ENCODE results near the gene RFLNA. TPM values are rescaled to one million over a fixed set of nuclear protein-coding genes. Genes with fewer than 3 reads are reported as not detected.

RFLNA gene
- total and polyA plus RNA-seq, 2 of the 13 experiments (the other 11 are each of a cell fraction or from before 2014, with no cell fraction given), result not detected

GRCh38 chr12:124261885-124262284, 33.0 kb upstream of the RFLNA start (continued):
- TF ChIP-seq ELK4 (CRISPR knock-in tag; IDR thresholded peaks at IDR 0.05; ENCODE audit: borderline replicate concordance) (no peak), JDP2 (CRISPR knock-in tag; IDR thresholded peaks at IDR 0.05; ENCODE audit: borderline replicate concordance) (no peak), ZNF768 (CRISPR knock-in tag; IDR thresholded peaks at IDR 0.05) (no peak)

- 66% methylated on average over 8 of the region's 10 CpGs for WGBS (ENCODE audit: low lambda C conversion rate)
- no peaks in the 10 kb centered on the region for H4K20me1 ChIP-seq (ENCODE audit: insufficient read depth, low read length)
Measured at GRCh38 chr12:124264089-124264795, 30.7 kb upstream of the RFLNA start.

More at GRCh38 chr12:124264089-124264795, 30.7 kb upstream of the RFLNA start:
- no peaks in the 10 kb centered on the region for H3K36me3 ChIP-seq (replicated peaks in 1 of 2; ENCODE audit: control insufficient read depth in 1 of 2, insufficient read depth in 2 of 2, low read length in 2 of 2)
- no TSS peak for BruUV-seq (replicated peaks)
- H3K27me3 ChIP-seq (ENCODE audit: control insufficient read depth in 1 of 2, insufficient read depth in 2 of 2, low read length in 2 of 2), result peaks cover 5 to 19% of the 10 kb centered on the region in 2 experiments; a peak in 4 of 5 replicates
- in situ Hi-C loops (cut with HindIII; ENCODE audit: extremely low pct_ligation_motif_present, low pct_unique_long_range_greater_than_20kb), result no loop called here
- peaks cover 6% of the 10 kb centered on the region; the same call in 1 of the 2 replicates for H3K4me1 ChIP-seq (ENCODE audit: insufficient read depth, low read length)
- POLR2A ChIA-PET, result no interaction called here
- ATAC-seq (peak; percentile 34; the same call in 1 of the 3 replicates), FAIRE-seq (no peak), DNase-seq (ENCODE audit: low spot score) (no peak)
- intact Hi-C loops (cut with micrococcal nuclease; ENCODE audit: unreplicated experiment), result no loop called here
- no peaks in the 10 kb centered on the region for H3K9me3 ChIP-seq (ENCODE audit: low read length)
- no peak overlapping the region for H2AFZ ChIP-seq (ENCODE audit: low read length)
- CTCF ChIA-PET (ENCODE audit: low intra/inter-chr PET ratio, low total read pairs), result no interaction called here
- no peak overlapping the region for H3K4me3 ChIP-seq (replicated peaks in 1 of 3; ENCODE audit: insufficient read depth in 1 of 3, low read depth in 2 of 3, low read length in 3 of 3)
- H3K27ac ChIP-seq (ENCODE audit: extremely low read length, insufficient read depth, low read length), result no peak overlapping the region
- TF ChIP-seq ZSCAN30 (CRISPR knock-in tag; IDR thresholded peaks at IDR 0.05), result no peak
- TF ChIP-seq MAF1 (CRISPR knock-in tag; IDR thresholded peaks at IDR 0.05; ENCODE audit: borderline replicate concordance), result no peak
- no peak for TF ChIP-seq TSC22D2 (CRISPR knock-in tag; IDR thresholded peaks at IDR 0.05; ENCODE audit: borderline replicate concordance)
- TF ChIP-seq SRY (CRISPR knock-in tag; IDR thresholded peaks at IDR 0.05), result no peak
- TF ChIP-seq, protein P1, sequence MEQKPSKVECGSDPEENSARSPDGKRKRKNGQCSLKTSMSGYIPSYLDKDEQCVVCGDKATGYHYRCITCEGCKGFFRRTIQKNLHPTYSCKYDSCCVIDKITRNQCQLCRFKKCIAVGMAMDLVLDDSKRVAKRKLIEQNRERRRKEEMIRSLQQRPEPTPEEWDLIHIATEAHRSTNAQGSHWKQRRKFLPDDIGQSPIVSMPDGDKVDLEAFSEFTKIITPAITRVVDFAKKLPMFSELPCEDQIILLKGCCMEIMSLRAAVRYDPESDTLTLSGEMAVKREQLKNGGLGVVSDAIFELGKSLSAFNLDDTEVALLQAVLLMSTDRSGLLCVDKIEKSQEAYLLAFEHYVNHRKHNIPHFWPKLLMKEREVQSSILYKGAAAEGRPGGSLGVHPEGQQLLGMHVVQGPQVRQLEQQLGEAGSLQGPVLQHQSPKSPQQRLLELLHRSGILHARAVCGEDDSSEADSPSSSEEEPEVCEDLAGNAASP (CRISPR knock-in tag; IDR thresholded peaks at IDR 0.05; ENCODE audit: borderline replicate concordance), result no peak
- TF ChIP-seq DNMT1 (CRISPR knock-in tag; IDR thresholded peaks at IDR 0.05), result no peak
- no peak for TF ChIP-seq ZNF33A (CRISPR knock-in tag; IDR thresholded peaks at IDR 0.05; ENCODE audit: borderline replicate concordance)
- no peak for TF ChIP-seq PHF8 (CRISPR knock-in tag; IDR thresholded peaks at IDR 0.05)
- no peak for TF ChIP-seq HDAC6 (IDR thresholded peaks at IDR 0.05; ENCODE audit: low read depth, low read length)
- TF ChIP-seq ZNF672 (CRISPR knock-in tag; IDR thresholded peaks at IDR 0.05), result no peak
- TF ChIP-seq ZNF737 (CRISPR knock-in tag; IDR thresholded peaks at IDR 0.05; ENCODE audit: borderline replicate concordance), result no peak
- TF ChIP-seq NFE2L1 (CRISPR knock-in tag; IDR thresholded peaks at IDR 0.05; ENCODE audit: borderline replicate concordance), result no peak
- TF ChIP-seq FOXJ3 (CRISPR knock-in tag; IDR thresholded peaks at IDR 0.05; ENCODE audit: borderline replicate concordance), result no peak
- TF ChIP-seq AKAP8 (CRISPR knock-in tag; IDR thresholded peaks at IDR 0.05), result no peak
- TF ChIP-seq, protein P2, sequence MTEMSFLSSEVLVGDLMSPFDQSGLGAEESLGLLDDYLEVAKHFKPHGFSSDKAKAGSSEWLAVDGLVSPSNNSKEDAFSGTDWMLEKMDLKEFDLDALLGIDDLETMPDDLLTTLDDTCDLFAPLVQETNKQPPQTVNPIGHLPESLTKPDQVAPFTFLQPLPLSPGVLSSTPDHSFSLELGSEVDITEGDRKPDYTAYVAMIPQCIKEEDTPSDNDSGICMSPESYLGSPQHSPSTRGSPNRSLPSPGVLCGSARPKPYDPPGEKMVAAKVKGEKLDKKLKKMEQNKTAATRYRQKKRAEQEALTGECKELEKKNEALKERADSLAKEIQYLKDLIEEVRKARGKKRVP (CRISPR knock-in tag; IDR thresholded peaks at IDR 0.05), result no peak
- no peak for TF ChIP-seq SMARCC2 (IDR thresholded peaks at IDR 0.05)
- no peak for TF ChIP-seq FOXP1 (IDR thresholded peaks at IDR 0.05)
- TF ChIP-seq FOXP1 (CRISPR knock-in tag; IDR thresholded peaks at IDR 0.05), result no peak
- no peak for TF ChIP-seq MXD3 (CRISPR knock-in tag; IDR thresholded peaks at IDR 0.05)
- no peak overlapping the region for H3K4me2 ChIP-seq (ENCODE audit: low read depth, low read length)
- H3K79me2 ChIP-seq (ENCODE audit: insufficient read depth, low read length), result no peaks in the 10 kb centered on the region
- H3K9ac ChIP-seq (ENCODE audit: insufficient read depth, low read depth, low read length), result no peak overlapping the region
